HCEC 1CT (cell line): Measurements from ENCODE around the gene ABCA4.
"Not testable (repeated sequence)": the region's sequence is repeated elsewhere in the genome, so short reads cannot be mapped to it uniquely, and the experiment has no call there.

Source experiments
- DNase-seq: peaks from one replicate; pipeline ENCODE4 v3.0.0-alpha.2; 2017

The ABCA4 gene

DNA sequence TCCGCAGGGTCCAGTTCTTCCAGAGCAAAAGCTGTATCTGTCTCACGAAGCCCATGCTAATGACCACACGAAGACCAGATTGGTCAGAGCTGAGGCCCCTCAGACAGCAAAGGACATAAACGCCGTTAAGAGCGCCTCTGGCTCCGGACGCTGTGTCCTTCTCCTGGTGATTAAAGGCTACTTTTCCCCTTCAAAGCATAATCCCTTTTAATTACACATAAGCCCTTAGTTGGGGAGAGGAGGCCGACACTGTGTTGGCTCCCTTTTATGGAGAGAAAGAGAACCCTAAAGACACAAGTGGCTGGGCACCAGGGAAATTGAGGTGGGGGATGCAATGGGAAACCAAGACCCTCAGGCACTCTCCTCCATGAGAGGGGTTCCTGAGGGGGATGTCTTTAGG is at the start of gene ABCA4:
TSS of gene ABCA4 (minus strand) at position 158 of the 400 bp plus-strand sequence. CDS start at position 55, 103 bp downstream.
- no peak for DNase-seq

- DNase-seq: no peak
Measured at GRCh38 chr1:94169126-94169525, 48.2 kb upstream of the ABCA4 start.

DNA sequence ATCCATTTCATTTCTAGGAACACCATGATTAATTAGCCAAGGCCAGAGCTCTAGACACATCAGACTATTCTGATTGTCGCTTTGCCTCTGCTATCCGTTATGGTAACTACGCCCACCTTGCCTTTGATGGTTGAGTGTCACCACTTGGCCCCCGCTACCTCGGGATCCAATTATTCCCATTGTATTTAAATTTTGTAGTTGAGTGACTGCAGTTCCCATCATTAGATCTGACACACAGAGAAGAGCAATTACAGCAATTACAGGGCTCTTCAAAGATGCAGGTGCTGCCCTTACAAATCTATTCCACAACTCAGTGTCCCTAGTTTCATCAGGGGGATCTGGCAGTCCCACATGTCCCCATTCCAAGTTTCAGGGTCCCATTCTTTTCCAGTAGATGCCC is 44.9 kb upstream of the ABCA4 start:
- DNase-seq: no peak

GRCh38 chr1:94164885-94165284 is 43.9 kb upstream of the ABCA4 start:
- DNase-seq: not testable (repeated sequence)

DNA sequence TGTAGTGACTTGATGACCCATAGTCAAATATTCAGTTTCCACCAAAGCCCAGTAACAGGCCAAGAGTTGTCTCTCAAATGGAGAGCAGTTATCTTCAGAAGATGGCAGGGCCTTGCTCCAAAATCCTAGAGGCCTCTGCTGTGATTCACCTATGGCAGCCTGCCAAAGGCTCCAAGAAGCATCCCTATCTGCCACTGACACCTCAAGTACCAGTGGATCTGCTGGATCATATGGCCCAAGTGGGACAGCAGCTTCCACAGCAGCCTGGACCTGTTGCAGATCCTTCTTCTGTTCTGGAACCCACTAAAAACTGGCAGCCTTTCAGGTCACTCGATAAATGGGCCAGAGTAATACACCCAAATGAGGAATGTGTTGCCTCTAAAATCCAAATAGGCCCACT is 43.2 kb upstream of the ABCA4 start:
- not testable (repeated sequence) for DNase-seq

GRCh38 chr1:94163249-94163648 is 42.3 kb upstream of the ABCA4 start:
- not testable (repeated sequence) for DNase-seq

GRCh38 chr1:94160811-94161210 is 39.9 kb upstream of the ABCA4 start:
- DNase-seq: peak; percentile 88

- DNase-seq: no peak
Measured at GRCh38 chr1:94156096-94156625, 35.2 kb upstream of the ABCA4 start.

DNA sequence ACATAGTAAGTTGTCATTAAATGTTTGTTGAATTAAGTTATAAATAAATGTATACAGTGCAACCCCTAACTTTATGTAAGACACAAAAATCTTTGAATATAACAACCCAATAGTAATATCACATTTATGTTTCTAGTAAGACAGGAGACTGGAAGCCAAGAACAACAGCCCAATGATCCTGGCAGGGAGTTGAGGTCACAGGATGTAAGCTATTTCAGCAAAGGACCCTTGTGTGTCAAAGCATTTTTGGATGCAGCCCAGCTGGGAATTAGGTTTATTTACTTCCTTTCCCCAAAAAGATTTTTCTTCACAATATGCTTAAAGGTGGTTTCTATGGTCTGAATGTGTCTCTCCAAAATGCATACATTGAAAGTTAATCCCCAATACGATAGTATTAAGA is 34.0 kb upstream of the ABCA4 start:
- DNase-seq: no peak

DNA sequence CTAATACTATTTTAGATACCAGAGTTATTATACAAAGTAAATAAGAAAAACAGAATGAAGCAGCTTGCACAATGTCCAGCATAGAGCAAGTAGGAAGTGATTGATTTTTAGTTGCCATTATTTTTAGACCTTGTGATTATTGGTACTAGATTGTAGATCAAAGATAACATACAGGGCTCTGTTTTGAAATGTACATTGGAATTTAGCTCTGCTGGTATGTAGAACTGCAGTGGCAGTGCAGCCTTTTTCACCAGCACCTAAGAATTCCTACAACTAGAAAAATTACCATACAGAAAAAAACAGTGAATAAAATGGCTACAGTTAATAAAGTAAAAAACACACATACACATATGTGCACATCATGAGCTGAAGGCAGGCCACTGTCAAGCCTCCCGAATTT is 32.2 kb upstream of the ABCA4 start:
- DNase-seq: no peak

- DNase-seq: not testable (repeated sequence)
Measured at GRCh38 chr1:94149166-94149565, 28.2 kb upstream of the ABCA4 start.

GRCh38 chr1:94146273-94146672 is 25.3 kb upstream of the ABCA4 start:
- no peak for DNase-seq

GRCh38 chr1:94144836-94145235 is 23.9 kb upstream of the ABCA4 start:
- DNase-seq: no peak

DNA sequence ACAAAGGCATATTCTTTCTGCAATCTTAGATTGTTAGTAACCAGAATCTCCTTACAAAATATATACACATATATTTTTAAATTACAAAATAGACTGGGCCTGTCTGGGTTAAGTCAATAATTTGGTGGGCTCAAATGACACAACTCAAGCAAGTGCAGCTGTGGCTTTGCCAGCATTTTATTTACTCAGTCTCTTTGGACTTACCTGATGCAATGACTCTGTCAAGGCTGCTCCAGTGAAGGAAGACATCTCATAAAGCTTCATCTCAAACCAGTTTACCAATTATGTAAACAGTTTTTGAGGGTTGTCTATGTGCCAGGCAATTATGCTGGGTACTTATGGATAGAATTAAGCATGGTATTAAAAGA is 22.8 kb upstream of the ABCA4 start:
- DNase-seq: no peak

DNA sequence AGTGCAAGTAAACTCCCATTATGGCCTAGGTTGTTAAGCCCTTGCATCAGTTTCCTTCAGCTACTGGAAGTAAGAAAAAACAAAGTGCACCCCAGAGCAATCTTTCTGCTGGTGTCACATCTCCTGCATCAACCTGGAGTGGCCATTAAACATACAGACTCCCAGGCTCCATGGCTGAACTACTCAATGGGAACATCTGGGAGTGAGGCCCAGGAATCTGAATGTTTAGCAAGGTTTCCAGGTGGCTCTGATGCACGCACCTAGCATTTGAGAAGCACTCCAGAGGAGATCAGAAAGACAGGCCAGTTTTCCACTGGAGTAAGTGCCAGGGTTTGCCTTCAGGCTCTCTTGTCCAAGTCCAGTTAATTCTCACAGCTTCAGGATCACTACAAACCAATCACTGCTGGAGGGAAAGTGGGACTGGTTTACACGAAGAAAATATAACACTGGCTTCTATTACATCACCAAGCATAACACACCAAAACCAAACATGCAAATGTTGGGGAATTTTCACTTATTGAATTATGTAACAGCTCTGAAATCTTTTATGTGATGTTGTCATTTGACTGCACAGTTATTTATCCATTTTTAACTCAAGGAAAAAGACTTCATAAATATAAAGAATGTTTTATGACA is 22.3 kb upstream of the ABCA4 start:
- no peak for DNase-seq

- DNase-seq: no peak
Measured at GRCh38 chr1:94142583-94142982, 21.6 kb upstream of the ABCA4 start.

- DNase-seq: peak; percentile 52
Measured at GRCh38 chr1:94142022-94142421, 21.1 kb upstream of the ABCA4 start.

DNA sequence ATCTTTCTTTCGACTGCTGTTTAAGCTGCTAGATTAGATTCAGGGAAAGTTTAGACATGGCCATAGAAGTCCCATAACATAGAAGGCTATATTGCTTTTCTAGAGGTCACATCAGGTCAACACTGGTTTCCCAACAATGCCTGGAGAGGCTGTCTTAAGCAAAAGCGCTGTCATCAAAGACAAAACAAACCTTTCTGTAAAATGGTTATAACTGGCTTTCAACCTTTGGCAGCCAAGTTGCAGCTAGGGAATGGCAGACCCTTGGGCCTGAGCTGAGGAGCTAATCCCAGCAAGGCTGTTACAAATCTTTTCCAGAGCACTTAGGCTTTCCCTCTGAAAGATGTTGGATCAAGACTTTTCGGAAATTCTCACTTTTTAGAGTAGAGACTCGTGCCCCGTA is 11.2 kb upstream of the ABCA4 start:
- no peak for DNase-seq

- peak; percentile 20 for DNase-seq
Measured at GRCh38 chr1:94130851-94131595, 10.1 kb upstream of the ABCA4 start.

DNA sequence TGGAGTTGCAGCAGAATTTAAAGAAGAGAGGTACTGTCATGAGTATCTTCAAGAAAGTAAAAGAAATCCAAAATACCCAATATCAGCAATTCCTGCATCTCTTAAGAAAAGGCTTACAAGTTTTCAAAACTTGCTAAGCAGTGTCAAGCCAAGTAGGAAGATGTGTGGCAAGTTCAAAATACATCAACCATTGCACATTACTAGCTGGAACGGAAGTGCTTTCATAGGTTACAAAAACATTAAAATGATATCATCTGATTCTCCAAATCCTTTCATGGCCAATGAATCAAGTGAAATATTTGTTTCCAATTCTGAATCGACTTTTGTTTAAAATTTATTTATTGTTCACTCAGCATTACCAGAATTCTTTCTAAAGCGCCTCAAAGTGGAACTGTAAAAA is 5.7 kb upstream of the ABCA4 start:
- DNase-seq: no peak

- DNase-seq: peak; percentile 22
Measured at GRCh38 chr1:94125551-94126514, 4.9 kb upstream of the ABCA4 start.

- no peak for DNase-seq
Measured at GRCh38 chr1:94124538-94124937, 3.6 kb upstream of the ABCA4 start.
